Measurements from ENCODE around the gene C1orf94. TPM values are rescaled to one million over a fixed set of nuclear protein-coding genes. Genes with fewer than 3 reads are reported as not detected.
A peak's percentile ranks its signal among the peaks of the same experiment; 100 is the strongest.

C1orf94 gene, protein sequence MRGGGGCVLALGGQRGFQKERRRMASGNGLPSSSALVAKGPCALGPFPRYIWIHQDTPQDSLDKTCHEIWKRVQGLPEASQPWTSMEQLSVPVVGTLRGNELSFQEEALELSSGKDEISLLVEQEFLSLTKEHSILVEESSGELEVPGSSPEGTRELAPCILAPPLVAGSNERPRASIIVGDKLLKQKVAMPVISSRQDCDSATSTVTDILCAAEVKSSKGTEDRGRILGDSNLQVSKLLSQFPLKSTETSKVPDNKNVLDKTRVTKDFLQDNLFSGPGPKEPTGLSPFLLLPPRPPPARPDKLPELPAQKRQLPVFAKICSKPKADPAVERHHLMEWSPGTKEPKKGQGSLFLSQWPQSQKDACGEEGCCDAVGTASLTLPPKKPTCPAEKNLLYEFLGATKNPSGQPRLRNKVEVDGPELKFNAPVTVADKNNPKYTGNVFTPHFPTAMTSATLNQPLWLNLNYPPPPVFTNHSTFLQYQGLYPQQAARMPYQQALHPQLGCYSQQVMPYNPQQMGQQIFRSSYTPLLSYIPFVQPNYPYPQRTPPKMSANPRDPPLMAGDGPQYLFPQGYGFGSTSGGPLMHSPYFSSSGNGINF
- total RNA-seq (2021) (5.5 to 6.0 TPM (median 5.5 TPM) in 3 replicates), Bru-seq, nascent RNA (percentile 55 among the genes with signal in this experiment)
- long read RNA-seq, experiment 1, transcript C1orf94-201 (7 exons, 2,136 nt) = major isoform, 10 of 20 reads
- long read RNA-seq, experiment 1, partial matches to known transcripts = 2 of 20 reads
- long read RNA-seq, experiment 1, other reads (novel, unspliced or antisense) = 7 of 20 reads
- long read RNA-seq, experiment 2, partial matches to known transcripts = 7 of 13 reads
- long read RNA-seq, experiment 2, other reads (novel, unspliced or antisense) = 2 of 13 reads
- long read RNA-seq, experiment 3, partial matches to known transcripts = 1 of 3 reads
- long read RNA-seq, experiment 3, other reads (novel, unspliced or antisense) = 1 of 3 reads

DNA sequence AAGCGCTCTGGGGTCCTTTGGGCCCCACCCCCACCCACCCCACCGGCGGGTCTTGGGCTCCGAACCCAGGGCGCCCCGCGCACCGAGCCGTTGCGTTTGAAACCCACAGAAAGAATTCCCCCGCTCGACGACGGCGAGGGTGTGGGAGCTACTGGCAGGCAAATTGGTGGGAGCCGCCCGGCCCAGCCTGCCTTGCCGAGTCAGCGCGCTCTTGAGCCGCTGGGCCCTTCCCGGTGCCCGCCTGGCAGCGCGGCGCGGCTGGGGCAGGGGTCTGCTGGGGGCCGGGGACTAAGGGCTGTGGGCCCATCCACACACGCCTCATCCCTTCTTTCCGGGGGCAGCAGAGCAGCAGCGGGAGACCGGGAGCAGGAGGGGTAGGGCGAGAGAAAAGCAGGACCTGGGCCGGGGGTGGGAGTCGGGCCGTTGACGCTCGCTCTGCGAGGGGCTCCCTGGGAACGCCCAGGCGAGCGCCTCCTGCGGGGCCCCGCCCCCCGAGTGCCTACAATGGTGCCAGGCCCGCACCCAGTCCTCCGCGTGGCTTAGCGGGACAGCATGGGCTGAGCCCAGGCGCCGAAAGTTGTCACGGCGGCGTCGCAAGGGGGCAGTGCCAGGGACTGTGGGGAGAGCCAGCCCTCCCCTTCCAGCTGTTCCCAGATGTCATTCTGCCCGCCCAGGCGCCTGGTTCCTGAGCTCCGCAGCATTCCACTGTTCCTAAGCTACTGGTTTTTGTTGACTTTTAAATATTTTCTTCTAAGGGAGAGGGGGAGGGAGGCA is at the start of gene C1orf94:
Gene C1orf94 (plus strand): TSS at position 78 of the 774 bp plus-strand sequence. CDS start 883 bp downstream, outside the sequence.
- H3K9me3 Mint-ChIP-seq = no peaks in the 10 kb centered on the region
- DNase-seq (ENCODE audit: low spot score) (peak; percentile 56), ATAC-seq (peak; percentile 71)
- POLR2A ChIA-PET = interaction anchor here (2.6 to 4.1 kb wide), 2 partner anchors 11 to 12 kb away, joined by 14 to 29 read pairs; partner anchors contain the start of gene CSMD2
- no peak within 1 kb of the TSS for H3K27ac Mint-ChIP-seq
- no peak for TF ChIP-seq TCF7 (CRISPR knock-in tag; IDR thresholded peaks at IDR 0.05; ENCODE audit: low read depth)
- TF ChIP-seq, protein P1, sequence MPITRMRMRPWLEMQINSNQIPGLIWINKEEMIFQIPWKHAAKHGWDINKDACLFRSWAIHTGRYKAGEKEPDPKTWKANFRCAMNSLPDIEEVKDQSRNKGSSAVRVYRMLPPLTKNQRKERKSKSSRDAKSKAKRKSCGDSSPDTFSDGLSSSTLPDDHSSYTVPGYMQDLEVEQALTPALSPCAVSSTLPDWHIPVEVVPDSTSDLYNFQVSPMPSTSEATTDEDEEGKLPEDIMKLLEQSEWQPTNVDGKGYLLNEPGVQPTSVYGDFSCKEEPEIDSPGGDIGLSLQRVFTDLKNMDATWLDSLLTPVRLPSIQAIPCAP (CRISPR knock-in tag; IDR thresholded peaks at IDR 0.05) = no peak
- TF ChIP-seq, protein P2, sequence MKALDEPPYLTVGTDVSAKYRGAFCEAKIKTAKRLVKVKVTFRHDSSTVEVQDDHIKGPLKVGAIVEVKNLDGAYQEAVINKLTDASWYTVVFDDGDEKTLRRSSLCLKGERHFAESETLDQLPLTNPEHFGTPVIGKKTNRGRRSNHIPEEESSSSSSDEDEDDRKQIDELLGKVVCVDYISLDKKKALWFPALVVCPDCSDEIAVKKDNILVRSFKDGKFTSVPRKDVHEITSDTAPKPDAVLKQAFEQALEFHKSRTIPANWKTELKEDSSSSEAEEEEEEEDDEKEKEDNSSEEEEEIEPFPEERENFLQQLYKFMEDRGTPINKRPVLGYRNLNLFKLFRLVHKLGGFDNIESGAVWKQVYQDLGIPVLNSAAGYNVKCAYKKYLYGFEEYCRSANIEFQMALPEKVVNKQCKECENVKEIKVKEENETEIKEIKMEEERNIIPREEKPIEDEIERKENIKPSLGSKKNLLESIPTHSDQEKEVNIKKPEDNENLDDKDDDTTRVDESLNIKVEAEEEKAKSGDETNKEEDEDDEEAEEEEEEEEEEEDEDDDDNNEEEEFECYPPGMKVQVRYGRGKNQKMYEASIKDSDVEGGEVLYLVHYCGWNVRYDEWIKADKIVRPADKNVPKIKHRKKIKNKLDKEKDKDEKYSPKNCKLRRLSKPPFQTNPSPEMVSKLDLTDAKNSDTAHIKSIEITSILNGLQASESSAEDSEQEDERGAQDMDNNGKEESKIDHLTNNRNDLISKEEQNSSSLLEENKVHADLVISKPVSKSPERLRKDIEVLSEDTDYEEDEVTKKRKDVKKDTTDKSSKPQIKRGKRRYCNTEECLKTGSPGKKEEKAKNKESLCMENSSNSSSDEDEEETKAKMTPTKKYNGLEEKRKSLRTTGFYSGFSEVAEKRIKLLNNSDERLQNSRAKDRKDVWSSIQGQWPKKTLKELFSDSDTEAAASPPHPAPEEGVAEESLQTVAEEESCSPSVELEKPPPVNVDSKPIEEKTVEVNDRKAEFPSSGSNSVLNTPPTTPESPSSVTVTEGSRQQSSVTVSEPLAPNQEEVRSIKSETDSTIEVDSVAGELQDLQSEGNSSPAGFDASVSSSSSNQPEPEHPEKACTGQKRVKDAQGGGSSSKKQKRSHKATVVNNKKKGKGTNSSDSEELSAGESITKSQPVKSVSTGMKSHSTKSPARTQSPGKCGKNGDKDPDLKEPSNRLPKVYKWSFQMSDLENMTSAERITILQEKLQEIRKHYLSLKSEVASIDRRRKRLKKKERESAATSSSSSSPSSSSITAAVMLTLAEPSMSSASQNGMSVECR (CRISPR knock-in tag; IDR thresholded peaks at IDR 0.05; ENCODE audit: borderline replicate concordance) = no peak
- TF ChIP-seq, protein P3, sequence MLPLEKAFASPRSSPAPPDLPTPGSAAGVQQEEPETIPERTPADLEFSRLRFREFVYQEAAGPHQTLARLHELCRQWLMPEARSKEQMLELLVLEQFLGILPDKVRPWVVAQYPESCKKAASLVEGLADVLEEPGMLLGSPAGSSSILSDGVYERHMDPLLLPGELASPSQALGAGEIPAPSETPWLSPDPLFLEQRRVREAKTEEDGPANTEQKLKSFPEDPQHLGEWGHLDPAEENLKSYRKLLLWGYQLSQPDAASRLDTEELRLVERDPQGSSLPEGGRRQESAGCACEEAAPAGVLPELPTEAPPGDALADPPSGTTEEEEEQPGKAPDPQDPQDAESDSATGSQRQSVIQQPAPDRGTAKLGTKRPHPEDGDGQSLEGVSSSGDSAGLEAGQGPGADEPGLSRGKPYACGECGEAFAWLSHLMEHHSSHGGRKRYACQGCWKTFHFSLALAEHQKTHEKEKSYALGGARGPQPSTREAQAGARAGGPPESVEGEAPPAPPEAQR (CRISPR knock-in tag; IDR thresholded peaks at IDR 0.05) = no peak
- no peak for TF ChIP-seq ZNF138 (CRISPR knock-in tag; conservative IDR thresholded peaks at IDR 0.05)
- TF ChIP-seq, protein P4, sequence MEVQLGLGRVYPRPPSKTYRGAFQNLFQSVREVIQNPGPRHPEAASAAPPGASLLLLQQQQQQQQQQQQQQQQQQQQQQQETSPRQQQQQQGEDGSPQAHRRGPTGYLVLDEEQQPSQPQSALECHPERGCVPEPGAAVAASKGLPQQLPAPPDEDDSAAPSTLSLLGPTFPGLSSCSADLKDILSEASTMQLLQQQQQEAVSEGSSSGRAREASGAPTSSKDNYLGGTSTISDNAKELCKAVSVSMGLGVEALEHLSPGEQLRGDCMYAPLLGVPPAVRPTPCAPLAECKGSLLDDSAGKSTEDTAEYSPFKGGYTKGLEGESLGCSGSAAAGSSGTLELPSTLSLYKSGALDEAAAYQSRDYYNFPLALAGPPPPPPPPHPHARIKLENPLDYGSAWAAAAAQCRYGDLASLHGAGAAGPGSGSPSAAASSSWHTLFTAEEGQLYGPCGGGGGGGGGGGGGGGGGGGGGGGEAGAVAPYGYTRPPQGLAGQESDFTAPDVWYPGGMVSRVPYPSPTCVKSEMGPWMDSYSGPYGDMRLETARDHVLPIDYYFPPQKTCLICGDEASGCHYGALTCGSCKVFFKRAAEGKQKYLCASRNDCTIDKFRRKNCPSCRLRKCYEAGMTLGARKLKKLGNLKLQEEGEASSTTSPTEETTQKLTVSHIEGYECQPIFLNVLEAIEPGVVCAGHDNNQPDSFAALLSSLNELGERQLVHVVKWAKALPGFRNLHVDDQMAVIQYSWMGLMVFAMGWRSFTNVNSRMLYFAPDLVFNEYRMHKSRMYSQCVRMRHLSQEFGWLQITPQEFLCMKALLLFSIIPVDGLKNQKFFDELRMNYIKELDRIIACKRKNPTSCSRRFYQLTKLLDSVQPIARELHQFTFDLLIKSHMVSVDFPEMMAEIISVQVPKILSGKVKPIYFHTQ (CRISPR knock-in tag; IDR thresholded peaks at IDR 0.05) = no peak
- TF ChIP-seq, protein P5, sequence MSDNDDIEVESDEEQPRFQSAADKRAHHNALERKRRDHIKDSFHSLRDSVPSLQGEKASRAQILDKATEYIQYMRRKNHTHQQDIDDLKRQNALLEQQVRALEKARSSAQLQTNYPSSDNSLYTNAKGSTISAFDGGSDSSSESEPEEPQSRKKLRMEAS (CRISPR knock-in tag; IDR thresholded peaks at IDR 0.05) = 0 out of 2 replicates have a peak, but pooled peaks have one; percentile 20
- no peak for TF ChIP-seq KAT7 (CRISPR knock-in tag; IDR thresholded peaks at IDR 0.05; ENCODE audit: borderline replicate concordance)
- TF ChIP-seq SMAD3 (CRISPR knock-in tag; IDR thresholded peaks at IDR 0.05; ENCODE audit: borderline replicate concordance) = no peak
- TF ChIP-seq GABPB1 (CRISPR knock-in tag; IDR thresholded peaks at IDR 0.05) = no peak
- TF ChIP-seq ZNF121 (CRISPR knock-in tag; IDR thresholded peaks at IDR 0.05) = peak; percentile 69
- TF ChIP-seq FOXP1 (CRISPR knock-in tag; IDR thresholded peaks at IDR 0.05; ENCODE audit: borderline replicate concordance) = 0 out of 2 replicates have a peak, but pooled peaks have one; percentile 24
- H3K4me1 Mint-ChIP-seq = peaks cover 58% of the 10 kb centered on the region
- no peaks in the 10 kb centered on the region for H3K36me3 Mint-ChIP-seq
- peak within 1 kb of the TSS; percentile 56 for H3K4me3 Mint-ChIP-seq
- H3K27me3 Mint-ChIP-seq (ENCODE audit: low read depth) = peaks cover 15% of the 10 kb centered on the region
- CTCF ChIA-PET = interaction anchor here (0.6 to 3.9 kb wide), 10 partner anchors 9 to 1682 kb away, joined by 3 to 33 read pairs (median 5); partner anchors contain the start of gene CSMD2

All from WTC11 (cell line).